ENCODE results near the gene ANGEL2. TPM values are rescaled to one million over a fixed set of nuclear protein-coding genes. Genes with fewer than 3 reads are reported as not detected.

The ANGEL2 gene
- total and polyA plus RNA-seq, 2 experiments from 2014 or later = 11.8 to 34.8 TPM

DNA sequence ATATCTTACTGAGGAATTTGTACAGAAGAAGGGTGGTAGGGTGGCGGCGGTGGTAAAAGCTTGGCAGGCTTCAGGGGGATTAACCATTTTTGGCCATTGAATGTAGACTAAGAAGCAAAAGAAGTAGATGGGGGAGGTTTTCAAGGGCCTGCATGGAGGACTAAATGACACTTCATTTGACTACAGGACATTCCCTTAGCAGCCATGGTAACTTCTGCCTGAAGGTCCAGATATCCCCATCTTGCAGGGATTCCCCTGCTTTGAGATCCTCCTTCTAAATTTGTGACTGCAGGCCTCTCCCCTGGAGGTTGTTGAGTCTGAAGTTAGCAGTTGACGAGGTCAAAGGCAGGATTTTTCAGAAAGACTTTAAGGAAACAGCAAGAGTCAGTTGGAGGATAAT lies 60.6 kb downstream of the ANGEL2 start:
- Histone ChIP-seq H3K27ac (no peak overlapping the region), H3K4me2 (no peak overlapping the region), H3K4me3 (no peak overlapping the region), H3K4me1 (ENCODE audit: insufficient read depth) (no peaks in the 10 kb centered on the region), H2AFZ (no peak overlapping the region), H3K36me3 (replicated peaks; ENCODE audit: insufficient read depth, low read depth) (no peaks in the 10 kb centered on the region), H3K79me2 (no peaks in the 10 kb centered on the region), H3K9me3 (ENCODE audit: low read depth) (no peaks in the 10 kb centered on the region), H4K20me1 (ENCODE audit: insufficient read depth, poor library complexity, severe bottlenecking) (no peaks in the 10 kb centered on the region), H3K9me2 (replicated peaks; ENCODE audit: insufficient read depth) (no peaks in the 10 kb centered on the region), H3K27me3 (peaks cover 10% of the 10 kb centered on the region)
- no peak for TF ChIP-seq EZH2phosphoT487 (IDR thresholded peaks at IDR 0.05; ENCODE audit: low read depth, severe bottlenecking, unreplicated experiment)
- TF ChIP-seq EZH2 (IDR thresholded peaks at IDR 0.05; ENCODE audit: borderline replicate concordance) = no peak
- TF ChIP-seq, protein P1, sequence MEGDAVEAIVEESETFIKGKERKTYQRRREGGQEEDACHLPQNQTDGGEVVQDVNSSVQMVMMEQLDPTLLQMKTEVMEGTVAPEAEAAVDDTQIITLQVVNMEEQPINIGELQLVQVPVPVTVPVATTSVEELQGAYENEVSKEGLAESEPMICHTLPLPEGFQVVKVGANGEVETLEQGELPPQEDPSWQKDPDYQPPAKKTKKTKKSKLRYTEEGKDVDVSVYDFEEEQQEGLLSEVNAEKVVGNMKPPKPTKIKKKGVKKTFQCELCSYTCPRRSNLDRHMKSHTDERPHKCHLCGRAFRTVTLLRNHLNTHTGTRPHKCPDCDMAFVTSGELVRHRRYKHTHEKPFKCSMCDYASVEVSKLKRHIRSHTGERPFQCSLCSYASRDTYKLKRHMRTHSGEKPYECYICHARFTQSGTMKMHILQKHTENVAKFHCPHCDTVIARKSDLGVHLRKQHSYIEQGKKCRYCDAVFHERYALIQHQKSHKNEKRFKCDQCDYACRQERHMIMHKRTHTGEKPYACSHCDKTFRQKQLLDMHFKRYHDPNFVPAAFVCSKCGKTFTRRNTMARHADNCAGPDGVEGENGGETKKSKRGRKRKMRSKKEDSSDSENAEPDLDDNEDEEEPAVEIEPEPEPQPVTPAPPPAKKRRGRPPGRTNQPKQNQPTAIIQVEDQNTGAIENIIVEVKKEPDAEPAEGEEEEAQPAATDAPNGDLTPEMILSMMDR (IDR thresholded peaks at IDR 0.05; ENCODE audit: poor library complexity) = no peak
- no peak for DNase-seq (ENCODE audit: low spot score)
- WGBS (ENCODE audit: low lambda C conversion rate, missing lambda C conversion rate) = 93% methylated on average over 3 of the region's 3 CpGs

DNA sequence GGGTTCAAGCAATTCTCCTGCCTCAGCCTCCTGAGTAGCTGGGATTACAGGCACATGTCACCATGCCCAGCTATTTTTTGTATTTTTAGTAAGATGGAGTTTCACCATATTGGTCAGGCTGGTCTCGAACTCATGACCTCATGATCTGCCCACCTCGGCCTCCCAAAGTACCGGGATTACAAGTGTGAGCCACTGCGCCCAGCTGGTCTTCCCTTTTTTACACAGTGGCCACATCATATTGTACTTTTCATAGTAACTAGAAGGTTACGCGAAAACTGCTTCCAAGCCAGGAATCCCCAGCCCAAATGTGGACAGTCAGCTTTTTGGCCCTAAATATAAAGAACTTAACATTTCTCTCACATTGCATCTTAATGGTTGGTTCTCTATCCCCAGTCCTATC lies 61.2 kb downstream of the ANGEL2 start:
- Histone ChIP-seq H3K9me2 (replicated peaks; ENCODE audit: insufficient read depth) (no peaks in the 10 kb centered on the region), H3K4me2 (no peak overlapping the region), H3K36me3 (replicated peaks; ENCODE audit: insufficient read depth, low read depth) (no peaks in the 10 kb centered on the region), H3K4me3 (no peak overlapping the region), H3K4me1 (ENCODE audit: insufficient read depth) (no peaks in the 10 kb centered on the region), H2AFZ (no peak overlapping the region), H3K27me3 (peaks cover 10% of the 10 kb centered on the region), H3K27ac (no peak overlapping the region), H3K9me3 (ENCODE audit: low read depth) (no peaks in the 10 kb centered on the region), H3K79me2 (no peaks in the 10 kb centered on the region), H4K20me1 (ENCODE audit: insufficient read depth, poor library complexity, severe bottlenecking) (no peaks in the 10 kb centered on the region)
- no peak for DNase-seq (ENCODE audit: low spot score)
- TF ChIP-seq EZH2 (IDR thresholded peaks at IDR 0.05; ENCODE audit: borderline replicate concordance) (no peak), EZH2phosphoT487 (IDR thresholded peaks at IDR 0.05; ENCODE audit: low read depth, severe bottlenecking, unreplicated experiment) (no peak)
- TF ChIP-seq, protein P1 (IDR thresholded peaks at IDR 0.05; ENCODE audit: poor library complexity) = no peak
- 96% methylated on average over 6 of the region's 6 CpGs for WGBS (ENCODE audit: low lambda C conversion rate, missing lambda C conversion rate)

DNA sequence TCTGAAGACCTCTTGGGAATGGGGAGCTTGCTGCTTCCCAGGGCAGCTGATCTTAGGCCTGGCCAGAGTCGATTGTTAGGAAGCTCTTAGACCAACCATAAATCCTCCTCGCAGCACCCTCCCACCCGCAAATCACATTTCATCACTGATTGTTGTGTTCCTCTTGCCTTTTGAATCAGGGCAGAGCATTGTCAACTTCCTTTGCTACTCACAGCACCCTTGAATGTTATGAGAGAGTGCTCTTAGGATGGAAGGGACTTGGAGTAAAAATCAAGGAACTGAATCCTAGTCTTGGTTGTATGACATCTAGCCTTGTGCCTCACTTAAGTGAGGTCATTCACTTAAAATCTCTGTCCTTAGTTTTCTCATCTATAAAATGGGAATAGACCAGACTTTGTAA lies 62.3 kb downstream of the ANGEL2 start:
- Histone ChIP-seq H3K4me1 (ENCODE audit: insufficient read depth) (no peaks in the 10 kb centered on the region), H3K79me2 (no peaks in the 10 kb centered on the region), H3K4me2 (no peak overlapping the region), H3K27me3 (peaks cover 10% of the 10 kb centered on the region), H2AFZ (no peak overlapping the region), H3K9me2 (replicated peaks; ENCODE audit: insufficient read depth) (no peaks in the 10 kb centered on the region), H3K36me3 (replicated peaks; ENCODE audit: insufficient read depth, low read depth) (no peaks in the 10 kb centered on the region), H4K20me1 (ENCODE audit: insufficient read depth, poor library complexity, severe bottlenecking) (no peaks in the 10 kb centered on the region), H3K4me3 (no peak overlapping the region), H3K9me3 (ENCODE audit: low read depth) (no peaks in the 10 kb centered on the region), H3K27ac (no peak overlapping the region)
- no peak for DNase-seq (ENCODE audit: low spot score)
- WGBS (ENCODE audit: low lambda C conversion rate, missing lambda C conversion rate) = 90% methylated on average over 3 of the region's 3 CpGs
- TF ChIP-seq, protein P1 (IDR thresholded peaks at IDR 0.05; ENCODE audit: poor library complexity) = no peak
- TF ChIP-seq EZH2 (IDR thresholded peaks at IDR 0.05; ENCODE audit: borderline replicate concordance) (no peak), EZH2phosphoT487 (IDR thresholded peaks at IDR 0.05; ENCODE audit: low read depth, severe bottlenecking, unreplicated experiment) (no peak)

DNA sequence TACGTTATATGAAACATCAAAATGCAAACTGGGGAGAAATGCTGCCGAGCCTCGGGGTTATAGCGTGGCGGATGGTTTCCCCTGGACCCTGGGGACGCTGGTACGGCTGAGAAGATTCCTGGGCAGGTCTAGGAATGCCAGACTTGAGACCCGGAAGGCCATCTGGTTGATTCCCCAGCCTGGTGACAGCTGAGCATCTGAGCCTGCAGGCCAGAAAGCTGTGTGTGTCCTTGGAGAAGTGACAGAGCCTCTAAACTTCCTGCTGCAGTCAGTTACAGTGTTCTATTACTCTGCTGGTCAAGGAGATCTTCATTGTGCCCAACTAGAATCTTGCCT lies 63.1 kb downstream of the ANGEL2 start:
- Histone ChIP-seq H3K9me2 (replicated peaks; ENCODE audit: insufficient read depth) (no peaks in the 10 kb centered on the region), H3K4me3 (no peak overlapping the region), H4K20me1 (ENCODE audit: insufficient read depth, poor library complexity, severe bottlenecking) (no peaks in the 10 kb centered on the region), H3K4me2 (peak overlapping the region; percentile 99), H3K79me2 (no peaks in the 10 kb centered on the region), H3K4me1 (ENCODE audit: insufficient read depth) (no peaks in the 10 kb centered on the region), H3K9me3 (ENCODE audit: low read depth) (no peaks in the 10 kb centered on the region), H3K36me3 (replicated peaks; ENCODE audit: insufficient read depth, low read depth) (no peaks in the 10 kb centered on the region), H3K27me3 (peaks cover 10% of the 10 kb centered on the region), H3K27ac (no peak overlapping the region), H2AFZ (no peak overlapping the region)
- TF ChIP-seq EZH2 (IDR thresholded peaks at IDR 0.05; ENCODE audit: borderline replicate concordance) (no peak), EZH2phosphoT487 (IDR thresholded peaks at IDR 0.05; ENCODE audit: low read depth, severe bottlenecking, unreplicated experiment) (no peak)
- TF ChIP-seq, protein P1 (IDR thresholded peaks at IDR 0.05; ENCODE audit: poor library complexity) = no peak
- WGBS (ENCODE audit: low lambda C conversion rate, missing lambda C conversion rate) = 84% methylated on average over 8 of the region's 8 CpGs
- DNase-seq (ENCODE audit: low spot score) = no peak
